Activated B cell treated with CpG ODN at 0.5 μM for 24 hours (primary cell): ENCODE results near the gene MOB1A. TPM values are rescaled to one million over a fixed set of nuclear protein-coding genes. Genes with fewer than 3 reads are reported as not detected.
A peak's percentile ranks its signal among the peaks of the same experiment; 100 is the strongest.

Experiments
- ATAC-seq: fragments of 200-7000 bp; cut with Tn5 transposase; one replicate; pipeline ENCODE4 v1.10.0; 2021; ENCODE audit warnings: low read depth, mild to moderate bottlenecking, moderate library complexity
- CTCF ChIA-PET: fragments of 350-600 bp; sonication (Branson Sonifier 250); formaldehyde crosslinking; loops from one replicate; lab custom pipeline; 2021; ENCODE audit warnings: antibody characterized with exemption; lab: Charles Lee
- POLR2A ChIA-PET: fragments of 350-600 bp; sonication (Branson Sonifier 250); formaldehyde crosslinking; loops from one replicate; lab custom pipeline; 2021; ENCODE audit warnings: antibody characterized with exemption; lab: Charles Lee
- DNase-seq: peaks from one replicate; pipeline ENCODE4 v3.0.0; 2022
- H3K27ac Mint-ChIP-seq: one replicate; pipeline ENCODE4 v1.8.0; 2020; ENCODE audit warnings: mixed read lengths
- H3K27me3 Mint-ChIP-seq: one replicate; pipeline ENCODE4 v1.8.0; 2021; ENCODE audit warnings: mixed read lengths
- H3K36me3 Mint-ChIP-seq: one replicate; pipeline ENCODE4 v1.8.0; 2021; ENCODE audit warnings: low read depth, mixed read lengths
- H3K4me1 Mint-ChIP-seq: one replicate; pipeline ENCODE4 v1.8.0; 2021; ENCODE audit warnings: mixed read lengths
- H3K4me3 Mint-ChIP-seq: one replicate; pipeline ENCODE4 v1.8.0; 2020; ENCODE audit warnings: mild to moderate bottlenecking, mixed read lengths
- H3K9me3 Mint-ChIP-seq: one replicate; pipeline ENCODE4 v1.8.0; 2020; ENCODE audit warnings: mixed read lengths
- CTCF ChIP-seq: fragments of 200-600 bp; IDR thresholded peaks from one replicate; pipeline ENCODE4 v1.8.0; 2022; ENCODE audit warnings: antibody characterized with exemption, mild to moderate bottlenecking
- intact Hi-C: fragments of 100-400 bp; cut with micrococcal nuclease; formaldehyde crosslinking; loops from one replicate; pipeline ENCODE4 v1.15.1; 2024
- total RNA-seq: library from RNA; stranded (reverse); gene quantifications from 2 replicates; pipeline ENCODE4 v1.2.3, GENCODE V29; 2022

MOB1A gene
- total RNA-seq, 1 donor from 2014 or later, result 318 TPM

- Mint-ChIP-seq H3K4me1 (peaks cover 14% of the 10 kb centered on the region), H3K36me3 (peaks cover 23% of the 10 kb centered on the region), H3K4me3 (no peak overlapping the region), H3K27me3 (no peaks in the 10 kb centered on the region), H3K27ac (no peak overlapping the region), H3K9me3 (no peaks in the 10 kb centered on the region)
- no peak for TF ChIP-seq CTCF
- ChIA-PET POLR2A (interaction anchor here (0.6 to 3.8 kb wide), 9 partner anchors 30 to 330 kb away, joined by 3 to 32 read pairs (median 8); partner anchors contain the start of genes MOB1A, MTHFD2 and STAMBP), CTCF (interaction anchor here (0.6 to 6.4 kb wide), 14 partner anchors 12 to 325 kb away, joined by 3 to 59 read pairs (median 4); partner anchors contain the start of gene MTHFD2)
- DNase-seq (no peak), ATAC-seq (no peak)
- intact Hi-C loops, result loop anchor here (1.0 kb wide), 1 partner anchor 320 kb away; the partner anchor contains the start of gene STAMBP
These were observed 30.0 kb downstream of the MOB1A start for GRCh38 chr2:74148457-74149246.

GRCh38 chr2:74147727-74148456, 30.8 kb downstream of the MOB1A start, which contains the start of gene BOLA3:
Gene BOLA3, minus strand, starts transcription at chr2:74147912. Its CDS starts 38 bp downstream, at chr2:74147874.
- Mint-ChIP-seq H3K4me3 (no peak within 1 kb of the TSS), H3K27ac (no peak within 1 kb of the TSS), H3K36me3 (peaks cover 15% of the 10 kb centered on the region), H3K27me3 (no peaks in the 10 kb centered on the region), H3K4me1 (peaks cover 7% of the 10 kb centered on the region), H3K9me3 (no peaks in the 10 kb centered on the region)
- ChIA-PET POLR2A (interaction anchor here (0.6 to 3.8 kb wide), 15 partner anchors 28 to 331 kb away, joined by 3 to 32 read pairs (median 4); partner anchors contain the start of genes DGUOK, MOB1A, MTHFD2 and STAMBP), CTCF (interaction anchor here (0.6 to 6.4 kb wide), 16 partner anchors 13 to 514 kb away, joined by 3 to 59 read pairs (median 3); partner anchors contain the start of gene MTHFD2)
- ATAC-seq (peak; percentile 97), DNase-seq (peak; percentile 86)
- no peak for TF ChIP-seq CTCF
- intact Hi-C loops, result loop anchor here (1.0 kb wide), 8 partner anchors 28 to 324 kb away; partner anchors contain the start of genes DGUOK, STAMBP and TET3

- no peak for TF ChIP-seq CTCF
- Mint-ChIP-seq H3K9me3 (no peaks in the 10 kb centered on the region), H3K27ac (no peak overlapping the region), H3K4me3 (no peak overlapping the region), H3K36me3 (peaks cover 12% of the 10 kb centered on the region), H3K4me1 (peaks cover 4% of the 10 kb centered on the region), H3K27me3 (no peaks in the 10 kb centered on the region)
- no peak for DNase-seq
- intact Hi-C loops, result loop anchor here (1.0 kb wide), 7 partner anchors 27 to 323 kb away; partner anchors contain the start of genes DGUOK and TET3
- CTCF ChIA-PET, result interaction anchor here (0.6 to 6.4 kb wide), 11 partner anchors 26 to 514 kb away, joined by 3 to 59 read pairs (median 6); partner anchors contain the start of gene MTHFD2
- POLR2A ChIA-PET, result interaction anchor here (0.6 to 3.8 kb wide), 12 partner anchors 27 to 332 kb away, joined by 3 to 32 read pairs (median 4); partner anchors contain the start of genes DGUOK, MOB1A, MTHFD2 and STAMBP
- peak; percentile 11 for ATAC-seq
These were observed 31.6 kb downstream of the MOB1A start for GRCh38 chr2:74146929-74147726.

GRCh38 chr2:74142340-74142739, 36.3 kb downstream of the MOB1A start:
- intact Hi-C loops, result no loop called here
- CTCF ChIA-PET, result no interaction called here
- no peaks in the 10 kb centered on the region for H3K27me3 Mint-ChIP-seq
- peaks cover 18% of the 10 kb centered on the region for H3K36me3 Mint-ChIP-seq
- peaks cover 2% of the 10 kb centered on the region for H3K4me1 Mint-ChIP-seq
- H3K4me3 Mint-ChIP-seq, result no peak overlapping the region
- ATAC-seq (no peak), DNase-seq (no peak)
- TF ChIP-seq CTCF, result no peak
- no peak overlapping the region for H3K27ac Mint-ChIP-seq
- POLR2A ChIA-PET, result no interaction called here
- H3K9me3 Mint-ChIP-seq, result no peaks in the 10 kb centered on the region
